Activated CD4-positive, CD25-positive, alpha-beta regulatory T cell treated with anti-CD3 and anti-CD28 coated beads, Interleukin-2, amount 50 U/mL, for 72 hours (primary cell): ENCODE data around the gene GCC2.
"Not testable (repeated sequence)": the region's sequence is repeated elsewhere in the genome, so short reads cannot be mapped to it uniquely, and the experiment has no call there.

Experiments
- DNase-seq: peaks from one replicate; pipeline ENCODE4 v3.0.0; 2021

The GCC2 gene

DNA sequence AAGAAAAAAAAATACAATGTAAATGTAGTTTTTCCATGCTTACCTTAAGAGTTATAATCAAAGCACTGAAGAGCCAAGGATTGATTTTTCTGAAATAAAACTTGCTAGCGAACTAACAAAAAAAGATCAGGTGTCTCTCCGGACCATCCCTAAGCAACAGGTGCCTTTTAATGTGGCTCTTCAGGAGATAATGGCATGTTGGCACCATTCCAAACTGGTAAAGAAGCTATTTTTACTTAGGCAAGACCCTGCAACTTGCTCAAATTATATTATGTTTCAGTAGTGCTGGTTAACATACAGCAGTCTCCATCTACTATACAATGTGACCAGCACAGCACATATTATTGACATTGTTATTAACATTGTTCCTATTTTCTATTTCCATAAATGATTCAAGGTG, 2.3 kb upstream of the GCC2 start:
- no peak for DNase-seq

DNA sequence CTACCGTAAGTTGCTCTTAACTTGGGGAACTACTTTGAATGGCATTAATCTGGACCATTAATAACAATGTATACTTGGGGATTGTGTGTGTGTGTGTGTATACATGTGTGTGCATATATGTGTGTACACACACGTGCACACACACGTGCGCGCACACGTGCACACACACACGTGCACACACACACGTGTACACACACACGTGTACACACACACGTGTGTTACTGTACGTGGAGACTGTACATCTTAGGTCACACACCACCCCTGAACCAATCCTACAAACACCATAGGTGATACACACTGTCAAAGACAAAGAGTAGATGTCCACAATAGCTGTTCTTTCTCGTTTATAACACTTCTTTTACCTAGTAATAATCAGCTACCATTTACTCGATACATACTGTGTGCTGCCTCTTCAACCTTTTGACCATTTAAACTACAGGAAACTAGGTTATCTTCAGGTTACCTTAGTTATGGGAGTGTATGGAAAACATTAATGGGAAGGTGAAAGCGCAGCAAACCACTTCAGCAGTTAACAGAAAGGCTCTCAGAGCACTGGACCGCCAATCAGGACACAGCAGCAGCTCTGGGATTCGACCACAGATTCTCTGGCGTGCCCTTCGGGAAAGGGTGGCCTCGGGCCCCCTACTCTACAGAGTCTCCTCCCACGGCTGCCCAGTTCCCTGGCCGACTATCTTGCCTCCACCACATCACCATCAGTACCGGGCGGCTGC, 894 bp upstream of the GCC2 start:
- no peak for DNase-seq

DNA sequence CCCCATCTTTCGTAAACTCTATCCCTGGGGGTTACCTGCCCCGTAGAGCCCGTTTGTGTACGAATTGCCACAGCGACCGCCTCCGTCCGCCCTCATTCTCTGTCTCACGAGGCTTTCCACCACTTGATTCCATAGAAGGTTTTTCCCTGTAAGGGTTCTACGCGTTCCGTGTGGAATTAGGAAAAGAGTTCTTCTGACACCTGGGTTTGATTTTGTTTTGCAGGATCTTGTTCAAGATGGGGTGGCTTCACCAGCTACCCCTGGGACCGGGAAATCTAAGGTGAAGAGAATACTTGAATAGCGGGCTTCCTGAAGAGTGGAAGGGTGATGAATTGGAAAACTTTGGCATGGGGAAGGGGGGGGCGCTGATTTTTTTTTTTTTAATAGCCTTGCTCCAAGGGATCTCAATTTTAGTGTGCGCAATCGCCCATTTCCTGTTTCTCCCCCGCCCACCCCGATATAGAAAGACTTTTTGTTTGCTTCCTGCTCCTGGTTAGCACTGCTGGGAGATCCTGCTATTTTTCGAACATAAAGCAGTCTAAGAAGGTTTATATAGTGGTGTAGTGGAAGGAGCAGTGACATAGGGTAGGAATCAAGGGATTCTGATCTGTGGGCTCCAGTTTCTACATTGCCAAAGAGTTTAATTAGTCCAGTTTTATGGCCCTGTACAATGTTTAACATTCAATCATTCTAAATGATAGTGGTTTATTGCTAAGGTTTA, 564 bp downstream of the GCC2 start:
- no peak for DNase-seq

DNA sequence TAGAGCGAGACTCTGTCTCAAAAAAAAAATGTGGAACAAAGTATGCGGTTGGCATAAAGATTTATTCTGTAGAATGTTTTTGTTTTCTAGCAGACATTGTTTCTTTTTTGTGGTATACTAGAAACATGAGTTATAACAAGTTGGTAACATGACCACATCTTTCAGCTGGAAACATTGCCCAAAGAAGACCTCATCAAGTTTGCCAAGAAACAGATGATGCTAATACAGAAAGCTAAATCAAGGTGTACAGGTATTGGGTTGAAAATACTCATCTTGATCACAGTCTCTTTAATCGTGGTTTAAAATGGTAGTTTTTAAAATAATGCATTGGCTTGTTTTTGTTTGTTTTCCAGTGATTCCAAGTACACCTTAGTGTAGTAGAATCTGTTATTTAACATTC, 1.9 kb downstream of the GCC2 start:
- DNase-seq, result no peak

DNA sequence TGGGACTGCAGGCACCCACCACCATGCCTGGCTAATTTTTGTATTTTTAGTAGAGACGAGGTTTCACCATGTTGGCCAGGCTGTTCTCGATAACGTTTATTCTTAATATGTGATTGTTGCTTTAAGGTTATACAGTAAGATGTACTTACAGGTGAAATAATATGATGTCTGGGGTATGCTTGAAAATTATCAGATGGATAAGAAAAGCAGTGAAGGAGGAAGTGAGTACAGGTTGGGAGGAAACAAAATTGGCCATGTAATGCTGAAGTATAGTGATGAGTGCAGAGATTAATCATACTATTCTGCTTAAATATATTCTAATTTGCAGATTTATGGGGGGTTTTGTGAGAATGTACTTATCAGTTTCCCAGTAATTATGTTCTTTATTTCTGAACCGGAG, 3.0 kb downstream of the GCC2 start:
- DNase-seq, result no peak

DNA sequence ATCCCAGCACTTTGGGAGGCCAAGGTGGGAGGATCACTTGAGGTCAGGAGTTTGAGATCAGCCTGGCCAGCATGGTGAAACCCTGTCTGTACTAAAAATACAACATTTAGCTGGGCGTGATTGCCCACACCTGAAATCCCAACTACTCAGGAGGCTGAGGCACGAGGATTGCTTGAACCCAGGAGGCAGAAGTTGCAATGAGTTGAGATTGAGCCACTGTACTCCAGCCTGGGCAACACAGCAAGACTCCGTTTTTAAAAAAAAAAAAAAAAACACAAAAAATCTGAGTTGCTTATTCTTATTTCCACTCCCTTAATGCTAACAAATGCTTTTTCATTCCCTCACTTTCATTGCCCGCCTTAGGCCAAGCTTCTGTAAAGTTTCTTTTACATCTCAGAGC, 4.5 kb downstream of the GCC2 start:
- DNase-seq, result not testable (repeated sequence)

DNA sequence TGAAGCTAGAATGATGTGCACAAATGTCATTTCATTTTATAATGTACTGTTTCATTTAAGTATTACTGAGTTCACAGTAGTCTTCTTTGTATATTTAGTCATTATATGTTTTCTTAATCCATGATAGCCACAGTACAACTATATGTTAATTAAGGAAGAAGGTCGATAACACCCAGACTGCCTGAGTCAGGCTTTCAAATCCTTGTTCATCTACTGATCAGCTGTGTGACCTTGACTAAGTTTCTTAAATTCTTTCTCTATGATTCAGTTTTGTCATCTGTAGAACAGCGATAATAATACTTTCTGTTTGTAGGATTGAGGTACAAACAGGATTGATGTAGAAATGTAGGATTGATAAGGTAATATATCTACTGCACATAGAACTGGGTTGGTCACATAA, 5.4 kb downstream of the GCC2 start:
- no peak for DNase-seq

DNA sequence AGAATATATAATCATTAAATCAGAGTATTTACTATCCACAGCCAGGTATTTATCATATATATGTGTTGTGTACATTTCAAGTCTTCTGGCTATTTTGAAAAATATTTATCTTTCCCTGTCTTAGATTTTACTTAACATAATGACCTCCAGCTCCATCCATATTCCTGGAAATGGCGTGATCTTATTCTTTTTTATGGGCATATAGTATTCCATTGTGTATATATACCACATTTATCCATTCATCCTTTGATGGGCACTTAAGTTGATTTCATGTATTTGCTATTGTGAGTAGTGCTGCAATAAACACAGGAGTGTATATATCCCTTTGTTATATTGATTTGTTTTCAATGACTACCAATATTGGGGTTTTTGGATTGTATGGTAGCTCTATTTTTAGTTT, 6.6 kb downstream of the GCC2 start:
- no peak for DNase-seq

DNA sequence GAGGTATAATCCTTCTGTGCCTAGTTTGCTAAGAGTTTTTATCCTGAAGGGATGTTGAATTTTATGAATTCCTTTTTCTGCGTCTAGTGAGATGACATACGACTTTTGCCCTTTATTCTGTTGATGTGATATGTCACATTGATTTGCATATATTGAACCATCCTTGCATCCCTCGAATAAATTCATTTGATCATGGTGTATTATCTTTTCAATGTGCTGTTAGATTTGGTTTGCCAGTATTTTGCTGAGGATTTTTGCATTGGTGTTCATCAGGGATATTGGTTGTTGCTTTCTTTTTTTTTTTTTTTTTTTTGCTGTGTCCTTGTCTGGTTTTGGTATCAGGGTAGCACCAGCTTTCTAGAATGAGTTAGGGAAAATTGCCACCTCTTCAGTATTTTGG, 9.1 kb downstream of the GCC2 start:
- DNase-seq, result no peak

DNA sequence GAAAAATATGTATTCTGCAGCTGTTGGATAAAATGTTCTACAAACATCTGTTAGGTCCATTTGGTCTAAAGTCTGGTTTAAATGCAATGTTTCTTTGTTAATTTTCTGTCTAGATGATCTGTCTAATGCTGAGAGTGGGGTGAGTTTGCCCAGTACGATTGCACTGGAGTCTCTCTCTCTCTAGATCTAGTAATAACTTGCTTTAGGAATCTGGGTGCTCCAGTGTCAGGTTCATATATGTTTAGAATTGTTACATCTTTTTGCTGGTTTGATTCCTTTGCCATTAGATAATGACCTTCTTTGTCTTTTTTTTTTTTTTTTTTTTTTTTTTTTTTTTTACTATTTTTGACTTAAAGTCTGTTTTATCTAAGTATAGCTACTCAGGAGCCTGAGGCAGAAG, 10.4 kb downstream of the GCC2 start:
- no peak for DNase-seq

DNA sequence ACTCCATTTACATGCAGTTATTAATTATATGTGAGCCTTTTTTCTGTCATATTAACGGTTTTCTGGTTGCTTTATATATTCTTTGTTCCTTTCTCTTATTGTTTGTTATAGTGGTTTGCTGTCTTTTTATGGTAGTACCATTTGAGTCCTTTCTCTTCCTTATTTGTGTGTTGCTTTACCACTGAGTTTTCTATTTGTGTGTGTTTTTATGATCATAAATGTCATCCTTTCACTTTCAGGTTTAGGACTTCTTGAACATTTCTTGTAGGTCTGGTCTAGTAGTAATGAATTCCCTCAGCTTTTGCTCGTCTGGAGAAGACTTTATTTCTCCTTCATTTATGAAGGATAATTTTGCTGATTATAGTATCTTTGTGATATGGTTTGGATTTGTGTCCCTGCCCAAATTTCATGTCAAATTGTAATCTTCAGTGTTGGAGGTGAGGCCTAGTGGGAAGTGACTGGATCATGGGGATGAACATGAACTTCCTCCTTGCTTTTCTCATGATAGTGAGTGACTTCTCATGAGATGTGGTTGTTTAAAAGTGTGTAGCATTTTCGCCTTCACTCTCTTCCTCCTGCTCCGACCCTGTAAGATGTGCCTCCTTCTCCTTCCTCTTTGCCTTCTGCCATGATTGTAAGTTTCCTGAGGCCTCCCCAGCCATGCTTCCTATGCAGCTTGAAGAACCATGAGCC, 11.5 kb downstream of the GCC2 start:
- DNase-seq, result no peak

DNA sequence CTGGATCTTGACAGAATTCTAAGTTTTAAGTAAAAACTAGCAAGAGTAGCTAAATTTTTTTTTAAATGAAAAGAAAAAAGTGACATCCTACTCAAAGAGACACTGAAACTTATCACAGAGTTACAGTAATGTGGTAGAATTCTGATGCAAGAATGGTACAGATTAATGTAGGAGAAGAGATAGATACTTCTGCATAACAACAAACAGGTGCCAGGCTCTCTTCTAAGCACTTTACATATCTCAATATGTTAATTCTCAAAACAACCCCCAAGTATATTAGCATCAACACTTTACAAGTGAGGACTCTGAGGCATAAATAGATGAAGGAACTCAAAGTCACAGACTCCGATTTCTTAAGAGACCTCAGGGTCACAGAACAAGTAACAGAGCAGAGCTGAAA, 28.1 kb downstream of the GCC2 start:
- no peak for DNase-seq

DNA sequence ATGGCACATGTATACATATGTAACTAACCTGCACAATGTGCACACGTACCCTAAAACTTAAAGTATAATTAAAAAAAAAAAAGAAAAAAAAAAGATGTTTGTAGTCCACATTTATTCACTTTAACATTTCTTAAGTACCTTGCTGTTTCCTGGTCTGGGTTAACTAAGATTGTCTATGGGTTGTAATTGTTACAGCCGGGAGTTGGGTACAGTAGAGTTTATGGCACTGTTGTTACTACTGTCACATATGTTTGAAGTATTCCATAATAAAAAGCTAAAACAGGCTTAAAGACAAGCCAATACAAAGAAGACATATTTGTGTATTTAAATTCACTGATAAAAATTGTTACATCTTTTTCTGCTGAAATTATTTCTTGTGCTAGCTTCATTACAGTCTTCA, 36.2 kb downstream of the GCC2 start:
- no peak for DNase-seq

DNA sequence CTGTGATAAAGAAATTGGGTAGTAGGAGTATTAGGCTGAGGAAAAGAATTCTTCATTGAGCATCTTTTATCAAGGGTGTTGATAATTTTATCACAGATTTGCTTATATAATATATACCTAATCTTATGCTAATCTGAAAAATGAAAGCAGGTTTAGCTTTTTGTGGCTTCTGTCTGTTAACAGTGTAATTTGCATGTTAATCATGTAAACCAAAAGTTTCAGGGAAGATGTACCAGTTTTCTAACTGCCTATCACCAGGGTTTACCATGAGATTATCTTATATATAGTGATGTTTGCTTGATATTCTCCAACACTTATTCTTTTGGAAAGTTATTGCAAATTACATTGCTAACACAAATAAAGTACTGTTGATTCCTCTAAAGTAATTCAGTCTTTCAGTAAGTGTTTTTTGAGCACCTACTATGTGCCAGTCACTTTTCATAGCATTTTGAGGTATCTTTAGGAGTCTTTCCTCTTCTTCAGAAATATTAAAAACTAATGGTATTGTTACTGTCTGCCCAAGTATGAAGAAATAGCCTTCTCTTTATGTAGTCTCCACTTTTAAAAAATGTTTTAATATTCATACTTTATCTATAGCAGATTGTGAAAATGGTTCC, 41.6 kb downstream of the GCC2 start:
- no peak for DNase-seq

DNA sequence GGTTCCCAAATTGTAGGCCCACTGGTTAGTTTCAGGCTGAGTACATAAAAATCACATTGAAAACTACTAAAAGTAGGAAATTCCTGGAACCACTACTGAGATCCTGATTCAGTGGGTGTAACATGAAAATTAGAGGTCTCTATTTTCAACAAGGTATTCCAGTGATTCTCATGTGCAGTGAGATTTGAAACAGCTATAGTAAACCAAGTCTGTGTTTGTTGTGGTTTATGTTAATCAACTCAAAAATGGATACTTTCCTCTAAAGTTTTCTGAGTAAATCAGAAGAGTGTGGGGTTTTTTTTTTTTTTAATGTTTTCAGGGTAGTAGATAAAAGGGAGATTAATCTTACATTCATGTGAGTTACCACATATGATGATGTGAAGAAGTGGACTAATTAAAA, 42.8 kb downstream of the GCC2 start:
- DNase-seq, result no peak

DNA sequence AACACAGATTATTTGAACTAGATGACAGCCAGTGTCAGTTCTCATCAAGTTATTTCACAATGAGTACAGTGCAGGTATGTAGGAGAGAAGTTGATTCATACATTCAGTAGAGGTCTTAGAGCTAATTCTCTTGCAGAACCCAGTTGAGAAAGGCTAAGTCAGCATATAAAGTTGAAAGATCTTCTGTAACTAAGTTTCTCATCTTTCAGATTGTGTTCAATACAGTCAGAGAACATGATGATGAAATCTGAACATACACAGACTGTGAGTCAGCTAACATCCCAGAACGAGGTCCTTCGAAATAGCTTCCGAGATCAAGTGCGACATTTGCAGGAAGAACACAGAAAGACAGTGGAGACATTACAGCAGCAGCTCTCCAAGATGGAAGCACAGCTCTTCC, 43.4 kb downstream of the GCC2 start:
- DNase-seq, result no peak

DNA sequence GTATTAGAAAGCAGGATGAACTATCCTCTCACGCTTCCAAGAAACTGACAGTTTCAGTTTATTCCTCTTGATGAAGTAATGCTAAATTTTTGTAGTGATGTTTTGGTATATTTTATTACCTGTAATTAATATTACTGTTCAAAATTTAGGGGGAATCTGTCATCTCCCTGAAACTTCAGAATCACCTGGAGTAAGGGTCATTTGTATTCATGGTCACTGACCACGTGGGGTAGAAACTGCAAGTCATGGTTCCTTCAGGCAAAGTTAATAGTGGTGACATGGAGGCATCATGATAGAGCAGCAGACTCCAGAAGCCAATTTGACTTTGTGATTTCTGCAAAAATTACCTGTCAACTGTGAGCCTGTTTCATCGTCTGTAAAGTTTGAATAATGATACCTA, 47.2 kb downstream of the GCC2 start:
- not testable (repeated sequence) for DNase-seq

DNA sequence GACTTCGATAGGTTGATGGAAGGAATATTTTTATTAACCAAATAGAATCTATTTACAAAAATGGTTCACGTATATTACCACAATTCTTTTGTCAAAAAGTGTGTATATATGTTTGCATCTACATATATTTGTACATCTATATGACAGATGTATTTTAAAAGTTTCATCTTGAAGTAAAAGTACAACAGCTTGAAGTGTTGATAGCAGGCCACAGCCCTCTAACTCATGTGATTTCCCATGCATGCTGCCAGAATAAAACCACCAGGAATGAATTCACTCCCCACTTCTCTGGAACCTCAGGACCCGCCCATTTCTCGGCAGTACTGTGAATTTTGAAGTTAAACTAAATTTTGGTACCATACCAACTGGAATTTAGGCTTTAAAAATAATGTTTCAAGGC, 58.6 kb downstream of the GCC2 start:
- DNase-seq, result not testable (repeated sequence)

DNA sequence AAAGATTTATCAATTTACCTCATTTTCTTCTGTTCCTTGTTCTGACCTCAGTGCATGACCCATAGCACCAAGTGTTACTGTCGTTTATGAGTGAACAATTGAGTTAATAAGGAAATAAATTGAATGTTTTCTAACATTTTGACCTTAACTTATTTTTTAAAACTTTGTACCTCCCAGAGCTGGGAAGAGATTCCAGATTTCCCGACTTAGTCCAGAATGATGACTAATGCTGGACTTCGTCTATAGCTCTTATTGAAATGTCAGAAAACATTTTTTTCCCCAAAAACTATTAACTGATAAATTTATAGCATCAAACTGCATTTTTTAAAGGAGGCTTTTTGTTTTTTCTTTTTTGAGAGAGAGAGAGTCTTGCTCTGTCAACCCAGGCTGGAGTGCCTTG, 63.4 kb downstream of the GCC2 start:
- DNase-seq, result not testable (repeated sequence)

DNA sequence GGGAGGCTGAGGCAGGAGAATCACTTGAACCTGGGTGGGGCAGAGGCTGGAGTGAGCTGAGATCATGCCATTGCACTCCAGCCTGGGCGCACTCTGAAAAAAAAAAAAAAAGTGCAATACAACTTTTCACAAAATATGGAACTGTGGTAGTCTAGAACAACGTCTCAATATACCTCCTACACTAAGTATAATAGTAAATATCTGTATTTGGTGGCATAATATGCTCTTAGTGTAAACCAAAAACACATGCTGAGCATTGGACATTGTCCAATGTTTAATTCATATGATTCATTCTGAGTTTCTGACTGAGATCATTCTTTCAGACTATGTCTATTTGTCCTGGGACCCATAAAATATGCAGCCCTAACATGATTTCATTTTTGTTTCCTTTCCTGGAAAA, 65.5 kb downstream of the GCC2 start:
- DNase-seq, result not testable (repeated sequence)

DNA sequence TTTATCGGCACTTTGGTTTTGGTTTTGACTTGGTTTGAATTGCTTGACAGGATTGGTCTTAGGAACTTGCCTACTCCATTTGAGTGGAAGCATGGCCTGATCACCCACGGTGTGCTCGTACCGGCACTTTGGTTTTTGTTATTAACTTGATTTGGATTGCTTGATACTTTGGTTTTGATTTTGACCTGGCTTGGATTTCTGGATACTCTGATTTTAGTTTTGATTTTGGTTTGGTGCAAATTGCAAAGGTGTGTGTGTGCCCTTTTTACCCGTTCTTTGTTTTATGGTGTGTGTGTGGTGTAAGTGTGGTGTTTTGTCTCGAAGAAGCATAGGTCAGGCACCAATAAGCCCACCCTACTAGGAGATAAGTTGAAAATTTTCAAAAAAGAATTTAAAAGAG, 75.7 kb downstream of the GCC2 start:
- not testable (repeated sequence) for DNase-seq

DNA sequence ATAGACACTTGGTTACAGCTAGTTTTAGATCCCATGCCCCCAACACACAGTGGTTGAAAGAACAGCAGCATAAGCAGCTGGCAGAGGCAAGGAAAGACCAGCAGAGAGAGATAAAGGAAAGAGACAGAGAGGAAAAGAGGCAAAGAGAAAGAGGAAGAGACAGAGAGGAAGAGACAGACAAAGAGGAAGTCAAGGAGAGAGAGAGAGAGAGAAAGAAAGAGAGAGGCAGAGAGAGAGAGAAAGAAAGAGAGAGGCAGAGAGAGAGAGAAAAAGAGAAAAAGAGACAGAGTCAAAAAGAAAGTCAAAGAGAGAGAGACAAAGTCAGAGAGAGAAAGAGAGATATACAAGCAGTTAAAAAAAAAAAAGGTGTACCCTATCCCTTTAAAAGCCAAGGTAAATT, 76.3 kb downstream of the GCC2 start:
- DNase-seq, result not testable (repeated sequence)

DNA sequence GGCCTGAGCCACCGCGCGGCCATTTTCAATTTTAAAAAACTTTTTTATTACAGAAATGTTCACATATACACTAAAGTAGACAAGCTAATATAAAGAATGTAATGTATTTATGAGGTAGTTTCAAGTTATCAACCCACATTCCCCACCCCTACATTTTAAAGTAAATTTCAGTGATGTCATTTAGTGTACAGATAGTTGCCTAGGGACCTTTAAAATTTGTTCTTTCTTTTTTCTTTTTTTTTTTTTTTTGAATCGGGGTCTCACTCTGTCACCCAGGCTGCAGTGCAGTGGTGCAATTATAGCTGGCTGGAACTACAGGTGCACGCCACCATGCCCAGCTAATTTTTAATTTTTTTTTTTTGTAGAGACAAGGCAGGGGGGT, 82.7 kb downstream of the GCC2 start:
- no peak for DNase-seq
